GM06990 (cell line): ENCODE data around the gene PPIE.
"Not testable (repeated sequence)": the region's sequence is repeated elsewhere in the genome, so short reads cannot be mapped to it uniquely, and the experiment has no call there.

Experiments
- DNase-seq: peaks from one replicate; pipeline ENCODE4 v3.0.0-alpha.2; 2011; ENCODE audit not compliant: insufficient read length; ENCODE audit errors: extremely low read depth
- H3K27me3 ChIP-seq: replicated peaks from 2 replicates; pipeline ENCODE4 v1.6.0; 2011; ENCODE audit warnings: low read length; ENCODE audit not compliant: control insufficient read depth, insufficient read depth
- H3K36me3 ChIP-seq: 2 replicates; pipeline ENCODE4 v1.5.1; 2011; ENCODE audit warnings: low read length; ENCODE audit not compliant: control insufficient read depth, insufficient read depth
- H3K4me3 ChIP-seq: replicated peaks from 2 replicates; pipeline ENCODE4 v1.5.1; 2011; ENCODE audit warnings: low read depth, mild to moderate bottlenecking, control low read depth, low read length
- CTCF ChIP-seq: IDR thresholded peaks from 2 replicates; pipeline ENCODE4 v1.5.1; 2011; ENCODE audit warnings: low read length, control low read depth, mild to moderate bottlenecking, inconsistent platforms; ENCODE audit not compliant: insufficient read depth, poor library complexity, severe bottlenecking

The PPIE gene

GRCh38 chr1:39760074-39761008, 21.7 kb downstream of the PPIE start:
- no peak for DNase-seq
- TF ChIP-seq CTCF = no peak
- peaks cover 14% of the 10 kb centered on the region for H3K36me3 ChIP-seq

GRCh38 chr1:39761016-39761415, 22.3 kb downstream of the PPIE start:
- TF ChIP-seq CTCF = no peak
- no peak for DNase-seq
- H3K27me3 ChIP-seq = no peaks in the 10 kb centered on the region
- no peak overlapping the region for H3K4me3 ChIP-seq
- peaks cover 7% of the 10 kb centered on the region for H3K36me3 ChIP-seq

More at GRCh38 chr1:39760074-39761008, 21.7 kb downstream of the PPIE start:
- Histone ChIP-seq H3K4me3 (no peak overlapping the region), H3K27me3 (no peaks in the 10 kb centered on the region)

GRCh38 chr1:39761557-39762260, 23.0 kb downstream of the PPIE start:
- no peaks in the 10 kb centered on the region for H3K27me3 ChIP-seq
- H3K36me3 ChIP-seq = peaks cover 4% of the 10 kb centered on the region
- DNase-seq = no peak
- TF ChIP-seq CTCF = no peak
- no peak overlapping the region for H3K4me3 ChIP-seq

- H3K36me3 ChIP-seq = peaks cover 4% of the 10 kb centered on the region
- H3K4me3 ChIP-seq = no peak overlapping the region
- no peak for TF ChIP-seq CTCF
- DNase-seq = no peak
- no peaks in the 10 kb centered on the region for H3K27me3 ChIP-seq
These were observed 24.2 kb downstream of the PPIE start for GRCh38 chr1:39762550-39763540.

- not testable (repeated sequence) for DNase-seq, H3K36me3 ChIP-seq, H3K4me3 ChIP-seq, H3K27me3 ChIP-seq
These were observed 25.1 kb downstream of the PPIE start for GRCh38 chr1:39763619-39764374.

GRCh38 chr1:39764512-39764911, 25.8 kb downstream of the PPIE start:
- DNase-seq, H3K4me3 ChIP-seq, H3K36me3 ChIP-seq, H3K27me3 ChIP-seq: not testable (repeated sequence)

- H3K36me3 ChIP-seq, H3K4me3 ChIP-seq, DNase-seq, H3K27me3 ChIP-seq: not testable (repeated sequence)
These were observed 27.8 kb downstream of the PPIE start for GRCh38 chr1:39766466-39766865.

- DNase-seq, H3K4me3 ChIP-seq, H3K36me3 ChIP-seq, H3K27me3 ChIP-seq: not testable (repeated sequence)
These were observed 30.8 kb downstream of the PPIE start for GRCh38 chr1:39769502-39769901.
